SK-N-SH treated with all-trans-retinoic acid at 6 μM for 48 hours (cell line): ENCODE results near the gene SORCS2.

Source experiments
- ATAC-seq: fragments of 200-7000 bp; cut with Tn5 transposase; 3 replicates; pipeline ENCODE4 v1.9.1; 2020; ENCODE audit warnings: mild to moderate bottlenecking, moderate library complexity
- ARNTL ChIP-seq: fragments of 450-650 bp; formaldehyde crosslinking; IDR thresholded peaks from 2 replicates; pipeline ENCODE4 v1.5.0; 2020; ENCODE audit warnings: low read depth, mild to moderate bottlenecking, moderate library complexity, borderline replicate concordance
- CREB5 ChIP-seq: fragments of 250-450 bp; sonication (Bioruptor Pico); IDR thresholded peaks from 2 replicates; pipeline ENCODE4 v1.5.1; 2020; ENCODE audit warnings: low read depth, mild to moderate bottlenecking, moderate library complexity
- CSDC2 ChIP-seq: fragments of 250-450 bp; sonication (Bioruptor Pico); IDR thresholded peaks from 2 replicates; pipeline ENCODE4 v1.5.0; 2020; ENCODE audit warnings: mild to moderate bottlenecking, moderate library complexity
- CSRNP3 ChIP-seq: fragments of 250-450 bp; sonication (Bioruptor Pico); IDR thresholded peaks from 2 replicates; pipeline ENCODE4 v1.5.1; 2021; ENCODE audit warnings: mild to moderate bottlenecking, moderate library complexity
- ESRRG ChIP-seq: fragments of 250-450 bp; sonication (Bioruptor Pico); IDR thresholded peaks from 2 replicates; pipeline ENCODE4 v1.6.1; 2021; ENCODE audit warnings: mild to moderate bottlenecking
- GLIS3 ChIP-seq: fragments of 250-450 bp; sonication (Bioruptor Pico); IDR thresholded peaks from 2 replicates; pipeline ENCODE4 v1.5.0; 2020; ENCODE audit warnings: mild to moderate bottlenecking, moderate library complexity
- ISL1 ChIP-seq: fragments of 250-450 bp; sonication (Bioruptor Pico); IDR thresholded peaks from 2 replicates; pipeline ENCODE4 v2.1.2; 2022; ENCODE audit warnings: mild to moderate bottlenecking, moderate library complexity
- OSR1 ChIP-seq: fragments of 250-450 bp; sonication (Bioruptor Pico); IDR thresholded peaks from 2 replicates; pipeline ENCODE4 v1.8.0; 2022; ENCODE audit warnings: moderate library complexity, mild to moderate bottlenecking, inconsistent platforms
- PATZ1 ChIP-seq: fragments of 250-450 bp; sonication (Bioruptor Pico); IDR thresholded peaks from 2 replicates; pipeline ENCODE4 v1.8.0; 2020; ENCODE audit warnings: mild to moderate bottlenecking, moderate library complexity, borderline replicate concordance
- POU6F1 ChIP-seq: fragments of 250-450 bp; sonication (Bioruptor Pico); IDR thresholded peaks from 2 replicates; pipeline ENCODE4 v1.8.0; 2021; ENCODE audit warnings: low read depth, mild to moderate bottlenecking, moderate library complexity, borderline replicate concordance
- PPARA ChIP-seq: fragments of 250-450 bp; sonication (Bioruptor Pico); IDR thresholded peaks from 2 replicates; pipeline ENCODE4 v1.5.0; 2020; ENCODE audit warnings: mild to moderate bottlenecking, borderline replicate concordance
- RARB ChIP-seq: fragments of 250-450 bp; sonication (Bioruptor Pico); IDR thresholded peaks from 2 replicates; pipeline ENCODE4 v1.8.0; 2021; ENCODE audit warnings: mild to moderate bottlenecking, moderate library complexity
- SNAI2 ChIP-seq: fragments of 250-450 bp; sonication (Bioruptor Pico); IDR thresholded peaks from 2 replicates; pipeline ENCODE4 v1.5.0; 2020; ENCODE audit warnings: mild to moderate bottlenecking, moderate library complexity
- TCF4 ChIP-seq: fragments of 250-450 bp; sonication (Bioruptor Pico); IDR thresholded peaks from 2 replicates; pipeline ENCODE4 v1.8.0; 2021; ENCODE audit warnings: mild to moderate bottlenecking, moderate library complexity, borderline replicate concordance
- TOX ChIP-seq: fragments of 250-450 bp; sonication (Bioruptor Pico); IDR thresholded peaks from 2 replicates; pipeline ENCODE4 v1.8.0; 2021; ENCODE audit warnings: mild to moderate bottlenecking, moderate library complexity, borderline replicate concordance
- TSHZ2 ChIP-seq: fragments of 250-450 bp; sonication (Bioruptor Pico); IDR thresholded peaks from 2 replicates; pipeline ENCODE4 v1.5.0; 2020; ENCODE audit warnings: mild to moderate bottlenecking, moderate library complexity
- ZC3H10 ChIP-seq: fragments of 250-450 bp; sonication (Bioruptor Pico); IDR thresholded peaks from 2 replicates; pipeline ENCODE4 v1.5.1; 2021; ENCODE audit warnings: mild to moderate bottlenecking, moderate library complexity
- ZFP30 ChIP-seq: fragments of 450-650 bp; formaldehyde crosslinking; IDR thresholded peaks from 2 replicates; pipeline ENCODE4 v1.5.0; 2022; ENCODE audit warnings: mild to moderate bottlenecking, moderate library complexity
- ZNF565 ChIP-seq: fragments of 450-650 bp; formaldehyde crosslinking; conservative IDR thresholded peaks from 2 replicates; pipeline ENCODE4 v1.5.0; 2020; ENCODE audit warnings: low read depth, mild to moderate bottlenecking, moderate library complexity
- ZNF70 ChIP-seq: fragments of 450-650 bp; formaldehyde crosslinking; IDR thresholded peaks from 2 replicates; pipeline ENCODE4 v1.5.0; 2020; ENCODE audit warnings: mild to moderate bottlenecking, moderate library complexity

SORCS2 gene

GRCh38 chr4:7679406-7680040 is 487.2 kb downstream of the SORCS2 start:
- TF ChIP-seq TCF4 (CRISPR knock-in tag), result no peak
- TF ChIP-seq PATZ1, result no peak
- no peak for TF ChIP-seq ARNTL (CRISPR knock-in tag)
- ATAC-seq, result no peak

GRCh38 chr4:7680106-7680505 is 487.8 kb downstream of the SORCS2 start:
- TF ChIP-seq SNAI2, result no peak
- TF ChIP-seq TOX (CRISPR knock-in tag), result no peak
- no peak for TF ChIP-seq RARB (CRISPR knock-in tag)
- TF ChIP-seq PPARA, result no peak
- no peak for TF ChIP-seq ISL1 (CRISPR knock-in tag)
- no peak for TF ChIP-seq ZNF70 (CRISPR knock-in tag)
- TF ChIP-seq POU6F1 (CRISPR knock-in tag), result no peak
- no peak for TF ChIP-seq GLIS3 (CRISPR knock-in tag)
- no peak for TF ChIP-seq TCF4 (CRISPR knock-in tag)
- no peak for TF ChIP-seq CSRNP3 (CRISPR knock-in tag)
- TF ChIP-seq ARNTL (CRISPR knock-in tag), result no peak
- TF ChIP-seq CSDC2 (CRISPR knock-in tag), result no peak
- TF ChIP-seq CREB5 (CRISPR knock-in tag), result no peak
- no peak for TF ChIP-seq ESRRG (CRISPR knock-in tag)
- TF ChIP-seq, all 23 proteins: peak for 0
- no peak for ATAC-seq

- no peak for TF ChIP-seq ISL1 (CRISPR knock-in tag)
- no peak for TF ChIP-seq ESRRG (CRISPR knock-in tag)
- TF ChIP-seq ZFP30 (CRISPR knock-in tag), result no peak
- TF ChIP-seq ZC3H10 (CRISPR knock-in tag), result no peak
- no peak for TF ChIP-seq OSR1
- TF ChIP-seq ARNTL (CRISPR knock-in tag), result no peak
- TF ChIP-seq TSHZ2 (CRISPR knock-in tag), result no peak
- TF ChIP-seq ZNF565 (CRISPR knock-in tag), result no peak
- no peak for ATAC-seq
Observed at GRCh38 chr4:7680731-7681130, 488.4 kb downstream of the SORCS2 start.
